ENCODE measurements around the gene LYPD1. TPM values are rescaled to one million over a fixed set of nuclear protein-coding genes. Genes with fewer than 3 reads are reported as not detected.

LYPD1 gene
- total RNA-seq, 3 donors from 2014 or later, result 0.48 to 1.9 TPM; not detected in 1

DNA sequence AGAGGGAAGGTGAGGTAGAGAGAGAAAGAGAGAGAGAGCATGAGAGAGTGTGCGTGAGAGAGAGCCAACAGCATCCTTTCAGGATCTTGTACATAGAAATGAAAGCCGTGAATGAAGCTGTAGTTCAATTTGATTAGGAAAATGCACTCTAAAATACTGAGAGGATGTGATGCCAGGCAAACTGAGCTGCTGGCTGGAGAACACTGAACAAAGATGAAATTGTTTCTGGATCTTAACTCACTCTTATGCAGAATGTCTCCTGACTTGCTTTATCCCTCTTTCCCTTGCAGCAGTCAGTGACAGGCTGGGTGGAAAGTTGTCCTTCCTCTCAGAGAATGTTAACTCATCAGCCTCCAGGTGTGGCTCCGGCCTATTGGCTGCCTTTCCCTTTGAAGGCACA is 10.7 kb downstream of the LYPD1 start:
- no peak for DNase-seq (ENCODE audit: low spot score in 2 of 2)
- no peak for TF ChIP-seq POLR2AphosphoS5 (IDR thresholded peaks at IDR 0.05)
- TF ChIP-seq, protein P1, sequence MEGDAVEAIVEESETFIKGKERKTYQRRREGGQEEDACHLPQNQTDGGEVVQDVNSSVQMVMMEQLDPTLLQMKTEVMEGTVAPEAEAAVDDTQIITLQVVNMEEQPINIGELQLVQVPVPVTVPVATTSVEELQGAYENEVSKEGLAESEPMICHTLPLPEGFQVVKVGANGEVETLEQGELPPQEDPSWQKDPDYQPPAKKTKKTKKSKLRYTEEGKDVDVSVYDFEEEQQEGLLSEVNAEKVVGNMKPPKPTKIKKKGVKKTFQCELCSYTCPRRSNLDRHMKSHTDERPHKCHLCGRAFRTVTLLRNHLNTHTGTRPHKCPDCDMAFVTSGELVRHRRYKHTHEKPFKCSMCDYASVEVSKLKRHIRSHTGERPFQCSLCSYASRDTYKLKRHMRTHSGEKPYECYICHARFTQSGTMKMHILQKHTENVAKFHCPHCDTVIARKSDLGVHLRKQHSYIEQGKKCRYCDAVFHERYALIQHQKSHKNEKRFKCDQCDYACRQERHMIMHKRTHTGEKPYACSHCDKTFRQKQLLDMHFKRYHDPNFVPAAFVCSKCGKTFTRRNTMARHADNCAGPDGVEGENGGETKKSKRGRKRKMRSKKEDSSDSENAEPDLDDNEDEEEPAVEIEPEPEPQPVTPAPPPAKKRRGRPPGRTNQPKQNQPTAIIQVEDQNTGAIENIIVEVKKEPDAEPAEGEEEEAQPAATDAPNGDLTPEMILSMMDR (IDR thresholded peaks at IDR 0.05), result no peak
- no peak for TF ChIP-seq POLR2A (IDR thresholded peaks at IDR 0.05)
- H3K4me1 ChIP-seq, result no peaks in the 10 kb centered on the region
- no peak overlapping the region for H3K27ac ChIP-seq
- H3K27me3 ChIP-seq, result no peaks in the 10 kb centered on the region
- H3K9me3 ChIP-seq, result no peaks in the 10 kb centered on the region
- intact Hi-C loops (cut with DNase I; ENCODE audit: low total_unique reads), result no loop called here
- no peaks in the 10 kb centered on the region for H3K36me3 ChIP-seq
- H3K4me3 ChIP-seq, result no peak overlapping the region

DNA sequence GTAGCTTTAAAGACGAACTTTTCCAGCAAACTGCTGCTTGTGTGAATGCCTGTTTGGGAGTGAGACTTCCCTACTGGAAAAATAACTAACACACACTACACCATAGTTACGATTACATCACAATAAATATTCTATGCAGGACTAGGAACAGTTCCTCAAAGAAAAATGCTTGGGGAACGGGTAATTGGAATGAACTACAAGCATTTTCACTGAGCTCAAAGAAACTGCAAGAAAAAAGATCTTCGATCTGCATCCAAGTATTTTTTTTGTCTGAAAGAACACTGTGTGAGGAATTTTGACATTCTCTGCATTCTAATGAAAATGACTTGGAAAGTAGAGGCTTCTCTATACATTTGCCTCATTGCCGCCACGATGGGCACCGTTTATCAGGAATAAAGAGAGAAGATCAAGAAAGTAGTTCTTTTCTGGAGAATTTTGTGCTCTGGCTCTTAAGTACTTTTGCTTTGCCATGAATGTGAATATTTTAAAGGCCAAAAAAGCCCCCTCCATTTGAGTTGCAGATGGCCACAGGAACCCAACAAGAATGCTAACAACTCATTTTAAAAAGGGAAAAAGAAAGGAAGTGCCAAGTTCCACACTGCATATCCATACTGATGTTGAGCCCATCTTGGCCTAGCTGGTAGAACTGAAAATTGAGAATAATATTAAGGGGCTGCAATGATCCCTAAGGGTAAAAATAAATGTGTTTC is 13.6 kb downstream of the LYPD1 start:
- intact Hi-C loops (cut with DNase I; ENCODE audit: low total_unique reads), result no loop called here
- Histone ChIP-seq H3K4me1 (no peaks in the 10 kb centered on the region), H3K4me3 (no peak overlapping the region), H3K36me3 (no peaks in the 10 kb centered on the region), H3K27ac (no peak overlapping the region), H3K9me3 (no peaks in the 10 kb centered on the region), H3K27me3 (no peaks in the 10 kb centered on the region)
- TF ChIP-seq POLR2A (IDR thresholded peaks at IDR 0.05) (no peak), POLR2AphosphoS5 (IDR thresholded peaks at IDR 0.05) (no peak)
- TF ChIP-seq, protein P1 (IDR thresholded peaks at IDR 0.05), result no peak
- no peak for DNase-seq (ENCODE audit: low spot score in 2 of 2)

DNA sequence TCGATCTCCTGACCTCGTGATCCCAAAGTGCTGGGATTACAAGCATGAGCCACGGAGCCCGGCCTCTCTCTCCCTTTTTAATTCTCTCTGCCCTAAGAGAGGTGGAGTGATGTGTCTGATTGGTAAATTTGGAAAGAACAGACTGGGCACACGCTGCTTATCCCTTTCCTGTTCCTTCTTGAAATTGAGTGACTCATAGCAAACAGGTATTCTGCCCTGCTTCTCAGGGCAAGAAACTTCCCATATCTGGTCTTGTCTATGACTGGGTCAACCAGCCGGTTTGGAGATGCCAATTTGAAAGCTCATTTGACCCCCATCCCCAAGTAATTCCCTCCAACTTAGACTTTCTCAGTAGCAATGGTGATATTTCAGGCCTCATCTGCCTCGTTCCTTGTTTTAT is 15.0 kb downstream of the LYPD1 start:
- Histone ChIP-seq H3K36me3 (no peaks in the 10 kb centered on the region), H3K27me3 (no peaks in the 10 kb centered on the region), H3K4me3 (no peak overlapping the region), H3K27ac (no peak overlapping the region), H3K4me1 (no peaks in the 10 kb centered on the region), H3K9me3 (no peaks in the 10 kb centered on the region)
- intact Hi-C loops (cut with DNase I; ENCODE audit: low total_unique reads), result no loop called here
- TF ChIP-seq, protein P1 (IDR thresholded peaks at IDR 0.05), result no peak
- TF ChIP-seq POLR2AphosphoS5 (IDR thresholded peaks at IDR 0.05) (no peak), POLR2A (IDR thresholded peaks at IDR 0.05) (no peak)
- no peak for DNase-seq (ENCODE audit: low spot score in 2 of 2)

DNA sequence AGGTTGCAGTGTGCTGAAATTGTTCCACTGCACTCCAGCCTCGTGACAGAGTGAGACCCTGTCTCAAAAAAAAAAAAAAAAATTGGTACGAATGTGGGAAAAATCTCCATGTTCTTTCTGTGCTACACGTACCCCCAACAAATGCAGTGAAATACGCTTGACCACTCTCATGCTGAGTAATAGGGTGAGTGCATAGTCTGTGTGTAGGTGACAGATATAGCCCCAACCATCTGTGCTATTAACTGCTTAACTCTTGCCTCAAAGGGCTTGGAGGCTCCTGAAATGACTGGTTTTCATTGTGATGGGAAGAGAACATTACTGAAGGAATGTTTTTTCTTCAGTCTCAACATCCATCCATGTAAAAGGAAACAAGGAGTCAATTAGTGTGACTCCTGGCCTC is 15.7 kb downstream of the LYPD1 start:
- DNase-seq (ENCODE audit: low spot score in 2 of 2), result no peak
- intact Hi-C loops (cut with DNase I; ENCODE audit: low total_unique reads), result no loop called here
- Histone ChIP-seq H3K27me3 (no peaks in the 10 kb centered on the region), H3K4me3 (no peak overlapping the region), H3K27ac (no peak overlapping the region), H3K4me1 (no peaks in the 10 kb centered on the region), H3K9me3 (no peaks in the 10 kb centered on the region), H3K36me3 (no peaks in the 10 kb centered on the region)
- TF ChIP-seq, protein P1 (IDR thresholded peaks at IDR 0.05), result no peak
- TF ChIP-seq POLR2AphosphoS5 (IDR thresholded peaks at IDR 0.05), result no peak
- no peak for TF ChIP-seq POLR2A (IDR thresholded peaks at IDR 0.05)

DNA sequence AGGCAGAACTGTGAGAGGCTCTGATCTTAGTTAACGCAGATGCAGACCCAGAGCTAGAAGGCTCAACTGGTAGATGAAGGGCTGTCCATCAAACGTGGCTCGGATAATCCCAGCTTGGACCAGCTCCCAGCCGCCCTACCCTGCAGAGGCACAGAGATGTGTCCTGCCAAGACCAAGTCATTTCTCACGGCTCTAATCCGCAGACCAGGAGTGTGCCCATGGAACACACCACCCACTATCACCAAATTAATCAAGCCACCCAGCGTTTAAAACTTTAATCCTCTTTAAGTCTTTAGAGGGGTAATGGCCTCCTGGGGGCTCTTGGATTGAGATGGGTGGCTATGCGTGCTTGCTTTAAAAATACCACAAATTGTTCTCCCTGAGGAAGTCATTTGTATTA is 17.5 kb downstream of the LYPD1 start:
- no peak overlapping the region for H3K4me3 ChIP-seq
- H3K27ac ChIP-seq, result no peak overlapping the region
- H3K4me1 ChIP-seq, result no peaks in the 10 kb centered on the region
- TF ChIP-seq, protein P1 (IDR thresholded peaks at IDR 0.05), result no peak
- TF ChIP-seq POLR2AphosphoS5 (IDR thresholded peaks at IDR 0.05) (no peak), POLR2A (IDR thresholded peaks at IDR 0.05) (no peak)
- no peaks in the 10 kb centered on the region for H3K27me3 ChIP-seq
- no peak for DNase-seq (ENCODE audit: low spot score in 2 of 2)
- H3K9me3 ChIP-seq, result no peaks in the 10 kb centered on the region
- intact Hi-C loops (cut with DNase I; ENCODE audit: low total_unique reads), result no loop called here
- H3K36me3 ChIP-seq, result no peaks in the 10 kb centered on the region
